Measurements from ENCODE around the gene B4GALT5. TPM values are rescaled to one million over a fixed set of nuclear protein-coding genes. Genes with fewer than 3 reads are reported as not detected.
A peak's percentile ranks its signal among the peaks of the same experiment; 100 is the strongest.
"Not testable (repeated sequence)": the region's sequence is repeated elsewhere in the genome, so short reads cannot be mapped to it uniquely, and the experiment has no call there.

Gene B4GALT5
- total RNA-seq, 1 donor from 2014 or later: 28.0 TPM

DNA sequence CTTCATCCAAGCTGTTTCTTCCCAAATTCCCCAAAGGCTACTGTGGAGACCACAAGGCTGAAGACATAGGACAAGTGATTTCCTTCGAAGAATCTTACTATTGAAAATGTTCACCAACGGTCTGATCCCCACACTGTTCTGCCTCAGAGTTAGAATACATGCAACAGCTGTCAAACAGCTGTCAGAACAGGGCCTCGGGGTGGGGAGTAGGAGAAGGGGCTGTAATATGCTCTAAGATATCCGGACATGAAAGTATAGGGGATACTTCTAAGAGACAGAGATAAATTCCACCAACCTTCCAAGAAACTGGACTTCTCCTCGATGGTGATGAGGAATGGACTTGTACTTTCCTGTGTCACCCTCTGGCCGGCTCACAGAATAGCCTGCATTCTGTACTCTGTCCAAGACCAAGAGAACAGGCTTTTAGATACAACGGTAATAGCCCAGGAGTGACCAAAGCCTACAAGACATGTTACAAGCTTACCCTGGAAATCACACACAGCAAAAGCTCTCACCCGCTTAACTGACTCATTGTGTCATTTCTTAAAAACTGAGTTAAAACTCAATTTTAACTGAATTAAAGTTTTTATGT is 76.5 kb downstream of the B4GALT5 start:
- intact Hi-C loops (cut with DNase I): no loop called here
- DNase-seq (ENCODE audit: low spot score): no peak

DNA sequence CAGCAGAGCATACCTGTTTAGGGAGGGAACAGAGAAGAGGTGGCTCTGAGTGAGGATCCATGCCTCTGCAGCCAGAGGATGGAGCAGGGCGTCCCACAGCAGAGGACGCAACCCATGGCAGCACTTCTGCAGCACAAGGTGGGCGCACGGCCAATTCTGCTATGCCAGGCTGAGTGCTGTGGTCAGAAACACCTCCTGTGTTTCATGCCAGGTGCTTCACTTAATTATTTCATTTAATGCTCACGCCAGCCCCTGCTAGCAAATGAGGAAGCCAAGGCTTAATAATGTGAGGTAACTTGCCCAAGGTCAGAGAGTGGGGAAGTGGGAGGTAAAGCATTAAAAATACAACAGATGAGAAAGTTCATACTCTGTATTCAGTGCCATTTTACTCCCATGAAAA is 77.2 kb downstream of the B4GALT5 start:
- intact Hi-C loops (cut with DNase I): no loop called here
- no peak for DNase-seq (ENCODE audit: low spot score)

DNA sequence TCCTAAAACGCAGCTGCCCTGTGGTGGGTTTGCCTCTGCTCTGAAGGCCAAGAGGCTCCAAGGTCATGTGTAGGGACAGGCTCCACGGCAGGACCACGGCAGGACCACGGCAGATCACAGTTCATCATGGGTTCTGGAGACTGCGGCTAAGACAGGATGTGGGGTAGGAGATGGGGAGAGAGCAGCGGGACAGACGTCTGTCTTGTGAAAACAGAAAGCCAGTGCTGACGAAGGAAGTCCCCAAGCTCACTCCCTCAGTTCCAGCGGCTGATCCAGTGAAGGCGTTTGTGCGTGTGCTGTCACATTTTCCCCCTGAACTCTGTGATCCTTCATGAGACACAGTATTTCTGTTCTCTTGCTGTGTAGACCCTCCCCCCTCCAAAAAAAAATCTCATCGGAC is 77.8 kb downstream of the B4GALT5 start:
- intact Hi-C loops (cut with DNase I): no loop called here

DNA sequence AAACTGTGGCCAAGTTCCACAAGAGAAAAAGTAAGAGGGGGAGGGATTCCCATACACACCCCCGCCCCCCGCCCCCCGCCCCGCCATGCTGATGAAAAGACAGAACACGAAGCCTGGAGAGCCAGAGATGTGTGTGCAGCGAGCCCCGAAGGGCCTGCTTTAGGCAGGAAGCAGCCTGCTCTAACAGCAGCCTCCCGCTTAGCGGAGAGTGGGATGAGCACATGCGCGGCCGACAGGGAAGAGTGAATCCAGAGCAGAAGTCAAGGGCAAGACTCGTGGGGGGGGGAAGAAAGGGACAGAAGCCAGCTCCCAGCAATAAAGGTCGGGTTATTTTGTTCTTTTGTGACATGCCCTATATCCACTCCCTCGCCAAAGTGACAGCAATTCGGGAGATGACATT is 78.5 kb downstream of the B4GALT5 start:
- intact Hi-C loops (cut with DNase I): no loop called here

More for the DNA sequence above, 77.8 kb downstream of the B4GALT5 start:
- no peak for DNase-seq (ENCODE audit: low spot score)

DNA sequence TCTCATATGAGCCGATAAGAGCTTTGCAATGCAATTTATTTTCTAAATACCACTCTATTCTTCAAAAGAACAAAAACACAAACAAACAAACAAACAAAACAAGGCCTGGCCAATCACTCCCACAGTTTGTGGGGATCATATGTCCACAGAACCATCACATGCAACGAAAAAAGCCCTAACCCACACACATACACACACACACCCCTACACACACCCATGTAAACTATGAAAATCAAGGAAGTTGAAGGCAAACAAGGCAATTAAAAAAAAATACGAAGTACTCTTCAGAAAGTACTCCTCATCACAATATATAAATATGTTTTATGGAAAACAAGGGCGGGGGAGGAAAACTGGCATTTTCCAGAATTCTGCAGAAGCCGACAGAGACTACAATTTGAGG is 79.6 kb downstream of the B4GALT5 start:
- intact Hi-C loops (cut with DNase I): no loop called here
- DNase-seq (ENCODE audit: low spot score): no peak

More for the DNA sequence above, 78.5 kb downstream of the B4GALT5 start:
- no peak for DNase-seq (ENCODE audit: low spot score)

DNA sequence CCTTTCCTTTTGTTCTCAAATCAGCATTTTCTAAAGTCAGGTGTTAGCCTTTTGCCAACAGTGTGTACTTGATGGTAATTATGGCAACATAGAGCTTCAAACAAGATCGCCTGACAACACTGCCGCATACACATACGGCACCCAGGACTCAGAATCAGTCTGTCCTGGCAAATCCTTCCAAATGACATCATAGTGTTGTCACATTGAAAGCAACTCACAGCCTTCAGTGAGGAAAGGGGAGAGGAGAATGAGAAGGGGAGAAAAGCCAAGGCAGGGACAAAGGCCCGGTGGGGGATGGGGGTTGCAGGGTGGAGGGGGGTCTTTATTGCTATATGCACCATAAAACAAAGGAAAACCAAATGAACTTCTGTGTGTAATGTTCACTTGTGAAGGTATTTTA is 80.0 kb downstream of the B4GALT5 start:
- intact Hi-C loops (cut with DNase I): no loop called here
- DNase-seq (ENCODE audit: low spot score): no peak

DNA sequence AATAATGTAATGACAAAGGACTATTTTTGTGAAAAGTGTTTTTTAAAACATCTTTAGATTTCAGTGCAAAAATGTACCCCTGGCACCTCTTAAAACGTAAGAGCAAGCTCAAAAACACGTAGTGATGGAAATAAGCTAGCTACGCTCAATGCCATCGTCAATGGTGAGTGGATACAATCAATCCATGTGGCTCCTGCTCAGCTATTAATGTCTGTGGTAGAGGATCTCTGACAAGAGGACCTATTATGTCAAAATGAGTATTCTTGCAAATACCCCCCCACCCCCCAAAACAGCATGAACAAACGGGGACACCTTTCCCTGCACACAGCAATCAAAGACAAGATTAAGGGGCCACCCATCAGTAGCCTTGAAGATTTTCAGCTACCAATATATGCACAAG is 80.7 kb downstream of the B4GALT5 start:
- intact Hi-C loops (cut with DNase I): no loop called here

DNA sequence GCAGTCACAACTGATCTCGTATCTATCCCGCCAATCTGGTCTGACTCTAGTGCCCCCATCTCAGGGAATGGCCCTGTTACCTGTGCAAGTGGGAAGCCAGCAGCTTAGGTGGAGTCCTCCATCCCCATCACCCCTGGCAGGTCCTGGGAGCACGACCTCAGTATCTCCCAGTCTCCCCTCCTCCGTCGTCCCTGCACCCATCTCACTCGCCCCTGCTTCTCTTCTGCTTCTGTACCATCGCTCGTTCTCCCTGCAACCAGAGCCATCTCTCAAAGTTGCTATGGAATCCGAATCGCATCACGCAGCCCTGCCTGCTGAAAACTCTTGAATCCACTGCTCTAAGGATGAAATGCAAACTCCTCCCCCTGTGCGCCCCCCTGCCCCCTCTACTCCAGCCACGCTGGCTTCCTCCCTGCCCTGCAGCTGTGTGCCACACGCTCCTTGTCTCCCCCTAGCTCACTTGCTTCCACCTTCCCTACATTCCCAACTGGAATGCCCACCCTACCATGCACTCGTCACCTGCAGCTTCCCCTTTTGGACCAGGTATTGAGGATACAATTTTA is 81.7 kb downstream of the B4GALT5 start:
- intact Hi-C loops (cut with DNase I): no loop called here
- DNase-seq (ENCODE audit: low spot score): no peak

More for the DNA sequence above, 80.7 kb downstream of the B4GALT5 start:
- DNase-seq (ENCODE audit: low spot score): no peak

DNA sequence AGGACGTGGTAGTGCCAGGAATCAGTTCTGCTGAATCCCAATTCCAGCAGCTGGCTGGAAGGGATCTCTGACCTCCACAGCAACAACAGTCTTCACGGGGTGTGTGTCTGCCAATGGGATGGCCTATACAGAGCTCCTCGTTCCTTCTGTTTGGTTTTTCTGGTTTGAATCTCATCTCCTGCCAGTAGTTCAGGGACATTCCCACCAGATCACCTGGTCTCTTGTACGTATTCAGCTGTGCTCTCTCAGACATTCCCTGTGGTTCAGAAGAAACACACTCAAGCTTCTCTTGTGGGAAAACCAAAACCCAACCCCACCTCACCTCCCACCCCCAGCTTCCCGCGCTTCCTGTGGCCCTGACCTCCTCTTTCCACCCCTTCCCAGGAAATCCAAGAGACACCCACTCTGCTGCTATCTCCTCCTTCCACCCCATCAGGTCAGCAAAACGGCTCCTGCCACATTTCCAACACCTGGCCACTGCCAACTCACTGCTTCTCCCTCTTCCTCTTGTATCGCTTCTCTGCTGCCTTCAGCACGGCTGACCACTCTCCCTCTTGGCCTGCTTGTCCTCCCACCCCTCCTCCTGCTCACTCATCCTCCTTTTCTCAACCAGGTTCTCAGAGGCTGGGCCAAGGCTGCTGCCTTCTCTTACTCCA is 82.5 kb downstream of the B4GALT5 start:
- intact Hi-C loops (cut with DNase I): no loop called here
- DNase-seq (ENCODE audit: low spot score): no peak

DNA sequence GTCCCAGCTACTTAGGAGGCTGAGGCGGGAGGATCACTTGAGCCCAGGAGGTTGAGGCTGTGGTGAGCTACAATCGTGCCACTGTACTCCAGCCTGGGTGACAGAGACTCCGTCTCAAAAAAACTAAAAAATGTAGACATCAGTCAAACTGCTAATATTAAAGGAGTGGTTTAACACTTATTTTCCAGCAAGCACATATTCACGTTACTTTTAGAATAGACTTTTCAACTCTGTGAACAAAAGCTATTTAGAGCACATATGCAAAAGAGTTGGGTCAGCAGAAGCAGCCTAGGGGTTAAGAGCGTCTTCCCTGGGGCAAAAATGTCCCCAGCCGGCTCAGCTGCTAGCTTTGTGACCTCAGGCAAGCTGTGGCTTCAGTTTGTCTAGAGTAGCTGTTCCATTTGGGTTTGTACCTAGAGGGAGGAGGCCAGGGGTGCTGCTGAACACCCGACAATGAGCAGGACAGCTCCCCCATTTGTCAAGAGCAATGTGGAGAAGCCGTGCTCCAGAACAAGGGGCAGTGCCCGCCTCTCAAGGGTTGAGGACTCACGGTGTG is 83.2 kb downstream of the B4GALT5 start:
- no peak for DNase-seq (ENCODE audit: low spot score)
- intact Hi-C loops (cut with DNase I): no loop called here

DNA sequence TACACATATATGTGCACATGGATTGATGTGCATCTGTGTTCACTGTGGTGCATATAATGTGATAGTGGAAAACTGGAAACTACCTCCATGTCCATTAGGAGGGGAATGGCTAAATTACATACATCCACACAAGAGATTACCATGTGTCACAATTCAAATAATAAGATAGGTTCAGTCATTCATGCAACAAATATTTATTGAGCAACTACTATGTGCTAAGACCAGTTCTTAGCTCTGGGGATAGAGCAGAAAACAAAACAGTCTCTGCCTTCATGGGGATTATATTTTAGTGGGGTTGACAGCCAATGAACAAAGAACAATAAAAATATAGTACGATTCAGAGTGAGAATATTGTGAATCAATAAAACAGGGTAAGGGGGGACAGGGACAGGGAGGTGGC is 84.1 kb downstream of the B4GALT5 start:
- DNase-seq (ENCODE audit: low spot score): no peak
- intact Hi-C loops (cut with DNase I): no loop called here

DNA sequence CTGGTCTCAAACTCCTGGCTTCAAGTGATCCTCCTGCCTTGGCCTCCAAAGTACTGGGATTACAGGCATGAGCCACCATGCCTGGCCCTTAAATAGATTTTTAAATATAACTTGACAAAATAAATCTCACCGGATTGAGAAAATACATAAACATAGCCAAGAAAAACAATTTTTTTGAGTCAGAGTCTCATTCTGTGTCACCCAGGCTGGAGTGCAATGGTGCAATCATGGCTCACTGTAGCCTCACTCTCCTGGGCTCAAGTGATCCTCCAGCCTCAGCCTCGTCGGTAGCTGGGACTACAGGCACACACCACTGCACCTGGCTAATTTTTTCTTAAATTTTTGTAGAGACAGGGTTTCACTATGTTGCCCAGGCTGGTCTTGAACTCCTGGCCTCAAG is 85.4 kb downstream of the B4GALT5 start:
- DNase-seq (ENCODE audit: low spot score); intact Hi-C loops (cut with DNase I): not testable (repeated sequence)

DNA sequence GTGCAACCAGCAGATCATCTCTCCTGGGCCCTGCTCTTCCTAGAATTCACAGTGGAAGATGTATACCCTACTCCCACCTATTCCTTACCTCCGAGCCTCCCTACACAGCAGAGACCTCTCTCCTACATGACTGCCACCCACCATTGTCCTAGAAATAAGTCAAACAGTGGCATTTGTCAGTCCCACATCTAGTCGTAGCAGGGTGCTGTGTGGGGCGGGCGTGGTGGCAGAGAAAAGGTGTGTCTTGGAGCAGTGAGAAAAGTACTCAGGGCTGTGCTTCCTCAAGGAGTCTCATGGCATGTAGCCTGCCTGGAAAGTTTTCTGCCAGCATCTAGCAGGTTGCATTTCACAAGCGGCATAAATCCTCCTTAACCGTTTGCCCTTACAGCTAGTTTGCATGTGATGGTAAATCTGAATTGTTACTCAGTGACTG is 86.3 kb downstream of the B4GALT5 start:
- DNase-seq (ENCODE audit: low spot score): peak; percentile 33
- intact Hi-C loops (cut with DNase I): no loop called here

DNA sequence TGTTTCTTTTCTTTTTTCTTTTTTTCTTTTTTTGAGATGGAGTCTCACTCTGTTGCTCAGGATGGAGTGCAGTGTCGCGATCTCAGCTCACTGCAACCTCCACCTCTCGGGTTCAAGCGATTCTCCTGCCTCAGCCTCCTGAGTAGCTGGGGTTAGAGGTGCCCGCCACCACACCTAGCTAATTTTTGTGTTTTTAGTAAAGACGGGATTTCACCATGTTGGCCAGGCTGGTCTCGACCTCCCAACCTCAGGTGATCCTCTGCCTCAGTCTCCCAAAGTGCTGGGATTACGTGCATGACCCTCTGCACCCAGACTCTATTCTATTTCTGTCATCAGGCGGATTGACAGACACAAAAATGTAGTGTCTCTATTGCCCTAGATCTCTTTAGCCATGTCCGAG is 88.7 kb downstream of the B4GALT5 start:
- DNase-seq (ENCODE audit: low spot score); intact Hi-C loops (cut with DNase I): not testable (repeated sequence)

DNA sequence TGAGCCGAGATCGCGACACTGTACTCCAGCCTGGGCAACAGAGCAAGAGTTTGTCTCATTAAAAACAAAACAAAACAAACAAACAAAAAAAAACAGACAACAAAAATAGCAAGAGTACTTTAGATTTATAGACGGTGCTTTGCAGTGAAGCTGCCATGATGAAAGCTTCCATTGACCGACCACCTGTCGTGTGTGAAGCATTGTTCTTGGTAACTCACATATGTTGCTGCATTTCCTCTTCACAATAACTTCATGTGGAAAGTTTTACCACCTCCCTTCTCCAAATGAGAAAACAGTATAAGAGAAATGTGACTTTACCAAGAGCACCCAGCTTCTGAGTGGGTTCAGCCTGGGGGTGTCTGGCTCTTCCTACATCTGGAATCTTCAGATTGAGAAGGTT is 89.4 kb downstream of the B4GALT5 start:
- no peak for DNase-seq (ENCODE audit: low spot score)
- intact Hi-C loops (cut with DNase I): no loop called here

DNA sequence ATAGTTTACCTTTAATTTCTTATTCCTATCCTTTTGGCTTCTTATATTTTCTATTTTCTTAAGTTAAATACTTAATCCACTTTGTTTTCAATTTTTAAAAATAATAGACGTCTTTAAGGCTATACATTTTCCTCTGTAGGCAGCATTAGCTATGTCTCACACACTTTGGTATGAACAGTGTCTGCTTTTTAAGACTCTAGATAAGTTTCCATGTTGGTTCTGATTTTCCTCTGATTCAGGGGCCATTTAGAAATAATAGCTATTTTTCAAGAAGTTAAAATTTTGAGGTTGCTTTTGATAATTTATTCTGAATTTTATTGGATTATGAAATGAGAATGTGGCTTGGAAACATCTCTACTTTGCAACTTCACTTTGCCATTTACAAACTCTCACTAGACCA is 91.4 kb downstream of the B4GALT5 start:
- intact Hi-C loops (cut with DNase I): no loop called here
- DNase-seq (ENCODE audit: low spot score): no peak

DNA sequence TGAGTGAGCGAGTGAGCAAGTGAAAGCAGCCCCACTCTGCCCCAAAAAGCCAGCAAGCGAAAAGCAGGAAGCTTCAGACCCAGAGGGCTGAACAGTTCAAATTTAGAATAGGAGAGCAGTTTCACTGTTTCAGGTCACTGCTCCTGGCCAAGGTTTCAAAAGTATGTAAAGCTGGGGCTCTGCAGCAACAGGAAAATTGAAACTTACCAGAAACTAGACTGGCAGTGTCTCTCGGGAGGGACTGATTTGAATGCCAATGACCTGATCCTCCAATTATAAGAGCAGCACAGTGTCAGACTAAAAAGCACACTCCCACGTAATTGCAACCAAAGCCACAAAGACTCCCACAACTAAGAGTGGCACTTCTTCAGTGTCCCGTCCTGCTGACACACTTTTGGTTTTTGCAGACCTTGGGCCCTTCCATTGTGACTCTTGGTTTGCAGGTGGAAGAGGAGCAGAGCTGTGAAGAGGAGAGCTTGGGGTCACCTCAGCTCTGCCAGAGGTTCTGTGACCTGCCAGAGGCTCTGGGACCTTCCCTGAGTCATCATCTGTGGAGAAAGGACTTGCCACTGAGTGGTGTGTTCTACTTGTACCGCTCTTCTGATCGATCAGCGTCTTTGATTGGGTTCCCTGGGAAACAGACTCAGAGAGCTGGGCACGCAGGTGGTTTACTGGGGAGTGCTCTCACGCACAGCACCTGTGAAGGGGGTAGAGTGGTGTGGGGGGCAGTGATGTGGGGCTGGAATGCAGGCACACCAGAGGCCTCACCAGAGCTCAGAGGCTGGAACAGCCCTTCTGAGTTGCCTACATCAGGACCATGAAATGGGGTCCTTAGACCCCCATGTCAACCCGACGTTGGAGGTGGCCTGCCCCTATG is 93.1 kb downstream of the B4GALT5 start:
- no peak for DNase-seq (ENCODE audit: low spot score)
- intact Hi-C loops (cut with DNase I): no loop called here

DNA sequence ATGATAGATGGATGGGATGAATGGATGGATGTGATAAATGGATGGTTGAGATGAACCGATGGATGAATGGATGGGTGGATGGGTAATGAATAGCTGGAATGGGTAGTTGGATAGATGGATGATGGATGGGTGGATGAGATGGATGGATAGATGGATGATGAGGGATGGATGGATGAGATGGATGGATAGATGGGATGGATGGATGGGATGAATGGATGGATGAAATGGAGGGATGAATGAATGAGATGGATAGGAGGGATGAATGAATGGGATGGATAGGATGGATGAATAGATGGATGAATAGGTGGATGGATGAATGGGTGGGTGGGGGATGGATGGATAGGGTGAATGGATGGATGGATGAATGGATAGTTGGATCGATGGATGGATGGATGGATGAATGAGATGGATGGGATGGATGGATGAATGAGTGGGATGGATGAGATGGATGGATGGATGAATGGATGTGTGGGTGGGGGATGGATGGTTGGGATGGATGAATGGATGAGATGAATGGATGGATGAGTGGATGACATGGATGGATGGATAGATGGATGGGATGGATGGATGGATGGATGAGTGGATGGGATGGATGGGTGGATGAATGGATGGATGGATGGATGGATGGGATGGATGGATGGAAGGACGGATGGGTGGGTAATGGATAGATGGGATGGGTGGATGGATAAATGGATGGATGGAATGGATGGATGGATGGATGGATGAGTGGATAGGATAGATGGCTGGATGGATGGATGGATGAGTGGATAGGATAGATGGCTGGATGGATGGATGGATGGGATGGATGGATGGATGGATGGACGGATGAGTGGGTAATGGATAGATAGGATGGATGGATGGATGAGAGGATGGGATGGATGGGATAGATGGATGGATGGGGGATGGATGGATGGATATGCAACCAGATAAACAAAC is 94.3 kb downstream of the B4GALT5 start:
- intact Hi-C loops (cut with DNase I): no loop called here

DNA sequence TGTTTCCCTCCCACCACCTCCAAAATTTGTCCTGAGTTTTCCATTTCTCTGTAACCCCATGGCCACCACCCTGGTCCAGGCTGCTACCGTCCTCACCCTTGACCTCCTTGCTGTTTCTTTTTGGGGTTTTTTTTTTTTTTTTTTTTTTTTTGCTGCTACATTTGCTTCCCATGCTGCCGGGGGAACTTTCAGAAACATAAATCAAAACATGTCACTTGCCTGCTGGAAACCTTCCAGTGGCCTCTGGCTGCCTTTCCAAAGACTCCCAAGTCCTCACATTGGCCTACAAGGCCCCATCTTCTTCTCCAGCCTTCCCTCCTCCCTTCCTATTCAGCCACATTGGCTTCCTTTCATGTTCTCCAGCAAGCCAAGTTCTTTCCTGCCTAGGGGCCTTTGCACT is 95.4 kb downstream of the B4GALT5 start:
- DNase-seq (ENCODE audit: low spot score): no peak
- intact Hi-C loops (cut with DNase I): no loop called here

More for the DNA sequence above, 94.3 kb downstream of the B4GALT5 start:
- DNase-seq (ENCODE audit: low spot score): no peak

All from cardiac septum (tissue), 1 donor.